Ovary (tissue), 3 donors: ENCODE results near the gene TPST2.

Source experiments
- POLR2A ChIP-seq: fragments of 450-650 bp; IDR thresholded peaks from one replicate; pipeline ENCODE4 v1.6.1; 2017; ENCODE audit warnings: antibody characterized with exemption, mild to moderate bottlenecking, moderate library complexity
- TF ChIP-seq, protein P1 (sequence below), 3 donors: fragments of 450-650 bp in 2 of 3; fragments of 200-600 bp in 1 of 3; IDR thresholded peaks; one replicate each; pipeline versions ENCODE4 v1.5.1 to v1.8.0; 2016 to 2022; ENCODE audit warnings: antibody characterized with exemption in 3 of 3, mild to moderate bottlenecking in 1 of 3
- donor health status: DM: no; HTN: no; CAD: no.

DNA sequence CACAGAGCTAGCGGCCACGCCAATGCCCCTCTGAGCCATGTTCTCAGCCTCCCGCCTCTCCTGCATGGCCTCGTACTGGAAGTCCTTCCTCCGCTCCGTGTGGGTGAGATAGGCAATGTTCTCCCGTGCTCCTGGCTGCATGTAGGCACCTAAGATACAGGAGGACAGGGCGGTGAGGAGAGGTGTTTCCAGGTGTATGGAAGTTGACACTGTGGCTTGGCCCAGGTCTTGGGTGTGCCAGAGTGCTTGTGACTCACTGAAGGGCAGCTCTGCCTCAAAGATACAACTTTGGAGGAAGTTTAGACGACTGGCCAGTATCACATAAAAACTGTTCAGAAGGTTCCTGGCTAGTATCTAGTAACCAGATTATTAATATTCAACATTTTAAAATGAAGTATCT, 97.7 kb downstream of the TPST2 start:
- TF ChIP-seq, protein P1, sequence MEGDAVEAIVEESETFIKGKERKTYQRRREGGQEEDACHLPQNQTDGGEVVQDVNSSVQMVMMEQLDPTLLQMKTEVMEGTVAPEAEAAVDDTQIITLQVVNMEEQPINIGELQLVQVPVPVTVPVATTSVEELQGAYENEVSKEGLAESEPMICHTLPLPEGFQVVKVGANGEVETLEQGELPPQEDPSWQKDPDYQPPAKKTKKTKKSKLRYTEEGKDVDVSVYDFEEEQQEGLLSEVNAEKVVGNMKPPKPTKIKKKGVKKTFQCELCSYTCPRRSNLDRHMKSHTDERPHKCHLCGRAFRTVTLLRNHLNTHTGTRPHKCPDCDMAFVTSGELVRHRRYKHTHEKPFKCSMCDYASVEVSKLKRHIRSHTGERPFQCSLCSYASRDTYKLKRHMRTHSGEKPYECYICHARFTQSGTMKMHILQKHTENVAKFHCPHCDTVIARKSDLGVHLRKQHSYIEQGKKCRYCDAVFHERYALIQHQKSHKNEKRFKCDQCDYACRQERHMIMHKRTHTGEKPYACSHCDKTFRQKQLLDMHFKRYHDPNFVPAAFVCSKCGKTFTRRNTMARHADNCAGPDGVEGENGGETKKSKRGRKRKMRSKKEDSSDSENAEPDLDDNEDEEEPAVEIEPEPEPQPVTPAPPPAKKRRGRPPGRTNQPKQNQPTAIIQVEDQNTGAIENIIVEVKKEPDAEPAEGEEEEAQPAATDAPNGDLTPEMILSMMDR (IDR thresholded peaks at IDR 0.05), result no peak
- no peak for TF ChIP-seq POLR2A
